Upper lobe of left lung (tissue), 6 donors: ENCODE measurements around the gene PFN1. TPM values are rescaled to one million over a fixed set of nuclear protein-coding genes. Genes with fewer than 3 reads are reported as not detected.

Source experiments
- ATAC-seq, 2 donors: fragments of 200-7000 bp; cut with Tn5 transposase; one replicate each; pipeline ENCODE4 v1.9.1; 2022; ENCODE audit warnings: mild to moderate bottlenecking in 2 of 2, moderate library complexity in 2 of 2; ENCODE audit not compliant: low FRiP score in 2 of 2
- DNase-seq, 2 donors: peaks; one replicate each; pipeline ENCODE4 v3.0.0-alpha.2; 2019 to 2020
- H3K27ac ChIP-seq, 4 donors: fragments of 200-600 bp; sonication (generic); one replicate each; pipeline ENCODE4 v1.5.1; 2016 to 2019
- H3K27me3 ChIP-seq, 4 donors: fragments of 200-600 bp; sonication (generic); one replicate each; pipeline ENCODE4 v1.5.1; 2017 to 2019
- H3K36me3 ChIP-seq, 4 donors: fragments of 200-600 bp; sonication (generic); one replicate each; pipeline ENCODE4 v1.5.1; 2016 to 2019
- H3K4me1 ChIP-seq, 4 donors: fragments of 200-600 bp; sonication (generic); one replicate each; pipeline ENCODE4 v1.5.1; 2018 to 2019
- H3K4me3 ChIP-seq, 4 donors: fragments of 200-600 bp; sonication (generic); one replicate each; pipeline ENCODE4 v1.5.1; 2017 to 2019; ENCODE audit warnings: mild to moderate bottlenecking in 2 of 4, moderate library complexity in 1 of 4
- H3K9me3 ChIP-seq, 4 donors: fragments of 200-600 bp; sonication (generic); one replicate each; pipeline ENCODE4 v1.5.1; 2018 to 2019
- CTCF ChIP-seq, 6 experiments: fragments of 450-650 bp in 4 of 6; fragments of 200-600 bp in 2 of 6; sonication (generic) in 2 of 6; IDR thresholded peaks; one replicate each; pipeline ENCODE4 v1.5.1; 2016 to 2019; ENCODE audit warnings: antibody characterized with exemption in 6 of 6
- EP300 ChIP-seq, 4 donors: sonication (generic); formaldehyde crosslinking; IDR thresholded peaks; one replicate each; pipeline ENCODE4 v1.5.1; 2017; ENCODE audit warnings: antibody characterized with exemption in 4 of 4, control low read depth in 2 of 4
- POLR2A ChIP-seq, 4 donors: fragments of 450-650 bp; IDR thresholded peaks; one replicate each; pipeline ENCODE4 v1.5.1; 2016 to 2017; ENCODE audit warnings: antibody characterized with exemption in 4 of 4, mild to moderate bottlenecking in 2 of 4
- POLR2AphosphoS5 ChIP-seq, 2 donors: sonication (generic); formaldehyde crosslinking; IDR thresholded peaks; one replicate each; pipeline ENCODE4 v1.5.1; 2017; ENCODE audit warnings: antibody characterized with exemption in 2 of 2
- WGBS, 2 donors: methylation state at CpG; one replicate each; pipeline ENCODE4 v1.1.5; 2017 to 2018; 5-methylcytosine and 5-hydroxymethylcytosine counted together
- total RNA-seq, 6 donors: library from RNA; depleted of rRNA in 4 of 6; stranded (reverse); fragments of >200 nt in 4 of 6; gene quantifications; one replicate each; pipeline versions ENCODE4 v1.1.0 to v1.2.1, GENCODE V29; 2016 to 2021
- donor health status: DM: no; HTN: no; CAD: no; lungs with moderate emphysema.
- donor health status: DM: no; HTN: yes; CAD: no; lungs with severe emphysema.

PFN1 gene
- total RNA-seq, 6 donors from 2014 or later, result 403 to 814 (median 641) TPM

GRCh38 chr17:4968486-4969046 is 20.2 kb upstream of the PFN1 start:
- TF ChIP-seq EP300 (IDR thresholded peaks at IDR 0.05), result no peak
- no peak for TF ChIP-seq POLR2AphosphoS5 (IDR thresholded peaks at IDR 0.05)
- no peak for TF ChIP-seq POLR2A (IDR thresholded peaks at IDR 0.05)
- TF ChIP-seq CTCF (IDR thresholded peaks at IDR 0.05), result no peak

DNA sequence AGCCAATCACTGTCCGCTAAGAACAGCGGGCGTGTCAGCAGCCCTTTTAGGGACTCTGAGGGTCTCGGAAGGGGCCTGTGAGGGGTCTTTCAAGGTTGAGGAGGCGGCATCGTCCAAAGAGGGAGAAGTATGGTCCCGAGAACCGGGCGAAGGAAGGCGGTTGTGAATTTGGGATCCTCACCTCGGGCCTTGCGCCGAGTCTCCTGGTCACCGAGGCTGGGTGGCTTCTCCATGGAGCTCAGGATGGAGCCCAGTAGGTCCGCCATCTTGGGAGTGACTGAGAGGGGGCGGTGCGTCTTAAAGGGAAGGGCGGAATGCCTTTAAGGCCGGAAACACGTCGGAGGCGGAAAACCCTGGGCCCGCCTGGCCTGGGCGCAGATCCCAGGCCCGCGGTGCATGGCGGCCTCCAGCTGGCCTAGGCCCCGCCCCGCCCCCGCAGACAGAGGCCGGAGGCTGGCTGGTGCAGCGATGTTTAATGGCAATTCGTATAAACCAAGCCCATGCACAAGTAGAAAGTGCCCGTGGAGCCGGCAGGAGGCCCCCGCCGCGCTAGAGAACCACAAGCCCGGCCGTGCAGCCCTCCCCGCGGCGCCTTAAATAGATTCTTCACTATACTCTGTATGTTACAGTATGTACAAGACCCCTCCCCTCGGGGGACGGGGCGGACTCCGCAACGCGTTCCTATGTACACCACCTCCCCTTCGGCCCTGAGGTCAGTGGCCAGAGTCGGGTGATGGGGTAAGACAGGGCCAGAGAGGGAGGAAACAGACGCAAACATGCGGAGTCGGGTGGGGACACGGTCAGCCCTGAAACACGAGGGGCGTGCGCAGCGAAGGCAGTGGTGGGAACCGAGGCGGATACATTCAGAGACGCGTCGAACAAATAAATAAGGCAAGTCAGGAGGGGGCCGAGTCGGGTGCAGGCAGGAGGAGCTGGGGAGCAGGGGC is 19.5 kb upstream of the PFN1 start, which contains the start of gene SPAG7:
TSS of gene SPAG7 (minus strand) at position 279 of the 947 bp plus-strand sequence. CDS start at position 266, 13 bp downstream.
- H3K27ac ChIP-seq, result peak within 1 kb of the TSS; percentile 90 to 95 (median 94)
- H3K27me3 ChIP-seq, result no peaks in the 10 kb centered on the region
- H3K9me3 ChIP-seq, result no peaks in the 10 kb centered on the region
- DNase-seq (peak; percentile 96 to 97), ATAC-seq (peak; percentile 91 to 95)
- H3K4me3 ChIP-seq, result peak within 1 kb of the TSS; percentile 60 to 85 (median 74)
- peaks cover 9 to 42% (median 27%) of the 10 kb centered on the region in 4 donors for H3K36me3 ChIP-seq
- TF ChIP-seq CTCF (IDR thresholded peaks at IDR 0.05) (peak in 3 of 6 experiments; percentile 10 to 15 (median 12)), POLR2AphosphoS5 (IDR thresholded peaks at IDR 0.05) (peak; percentile 89 to 93), EP300 (IDR thresholded peaks at IDR 0.05) (no peak), POLR2A (IDR thresholded peaks at IDR 0.05) (peak in 2 of 4 donors; percentile 56 to 88)
- peaks cover 26 to 34% (median 29%) of the 10 kb centered on the region in 4 donors for H3K4me1 ChIP-seq
- 0 to 1% methylated on average over 33 to 62 of the region's 66 CpGs for WGBS, 2 donors

More at GRCh38 chr17:4968486-4969046, 20.2 kb upstream of the PFN1 start:
- H3K27ac ChIP-seq, result peak overlapping the region; percentile 90 to 95 (median 94)
- DNase-seq (no peak), ATAC-seq (no peak)
- peak overlapping the region; percentile 43 to 85 (median 74) for H3K4me3 ChIP-seq
- peaks cover 9 to 49% (median 34%) of the 10 kb centered on the region in 4 donors for H3K36me3 ChIP-seq
- H3K27me3 ChIP-seq, result no peaks in the 10 kb centered on the region
- 45 to 48% methylated on average over 23 of the region's 23 CpGs for WGBS, 2 donors
- peaks cover 26 to 38% (median 33%) of the 10 kb centered on the region in 4 donors for H3K4me1 ChIP-seq
- no peaks in the 10 kb centered on the region for H3K9me3 ChIP-seq

DNA sequence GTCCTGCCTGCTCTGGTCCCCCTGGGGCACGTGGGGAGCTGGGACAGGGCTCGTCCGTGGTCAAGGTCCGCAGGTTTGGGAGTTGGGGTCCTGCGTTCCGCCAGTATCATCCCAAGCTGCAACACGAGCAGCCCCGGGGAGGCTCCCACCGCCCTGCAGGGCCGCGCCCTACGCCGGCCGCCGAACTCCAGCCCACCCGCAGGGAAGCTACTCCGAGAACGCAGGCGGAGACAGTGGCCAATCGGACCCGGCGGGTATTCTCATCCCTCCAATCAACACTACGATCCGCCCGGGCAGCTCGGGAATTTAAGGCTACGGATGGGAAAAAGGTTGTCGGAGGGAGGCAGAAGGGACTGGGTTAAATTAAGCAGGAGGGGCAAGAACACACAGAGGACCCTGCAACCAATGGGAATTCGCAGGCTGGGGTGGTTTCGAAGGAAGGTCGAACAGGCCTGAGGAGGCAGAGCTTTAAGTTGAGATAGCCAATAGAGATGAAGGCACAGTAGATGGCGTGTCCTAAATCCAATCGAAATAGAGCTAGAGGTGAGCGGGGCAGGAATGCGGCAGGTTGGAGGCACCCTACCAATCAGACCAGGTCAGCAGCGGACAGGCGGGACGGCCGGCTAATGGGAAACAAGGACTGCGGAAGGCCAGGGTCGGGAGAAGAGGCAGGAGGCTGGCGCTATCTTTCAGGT is 18.7 kb upstream of the PFN1 start:
- WGBS, 2 donors, result 0% methylated on average over 16 to 28 of the region's 42 CpGs
- Histone ChIP-seq H3K27ac (peak overlapping the region; percentile 90 to 95 (median 94)), H3K9me3 (no peaks in the 10 kb centered on the region), H3K36me3 (peaks cover 4 to 34% (median 19%) of the 10 kb centered on the region in 4 donors), H3K4me3 (peak overlapping the region; percentile 51 to 85 (median 74)), H3K4me1 (peaks cover 26 to 34% (median 29%) of the 10 kb centered on the region in 4 donors), H3K27me3 (no peaks in the 10 kb centered on the region)
- TF ChIP-seq CTCF (IDR thresholded peaks at IDR 0.05) (peak in 1 of 6 experiments; percentile 13), EP300 (IDR thresholded peaks at IDR 0.05) (no peak), POLR2AphosphoS5 (IDR thresholded peaks at IDR 0.05) (peak; percentile 3 to 43), POLR2A (IDR thresholded peaks at IDR 0.05) (peak in 2 of 4 donors; percentile 22 to 33)
- DNase-seq (peak; percentile 94 to 99), ATAC-seq (peak; percentile 93 to 97)

DNA sequence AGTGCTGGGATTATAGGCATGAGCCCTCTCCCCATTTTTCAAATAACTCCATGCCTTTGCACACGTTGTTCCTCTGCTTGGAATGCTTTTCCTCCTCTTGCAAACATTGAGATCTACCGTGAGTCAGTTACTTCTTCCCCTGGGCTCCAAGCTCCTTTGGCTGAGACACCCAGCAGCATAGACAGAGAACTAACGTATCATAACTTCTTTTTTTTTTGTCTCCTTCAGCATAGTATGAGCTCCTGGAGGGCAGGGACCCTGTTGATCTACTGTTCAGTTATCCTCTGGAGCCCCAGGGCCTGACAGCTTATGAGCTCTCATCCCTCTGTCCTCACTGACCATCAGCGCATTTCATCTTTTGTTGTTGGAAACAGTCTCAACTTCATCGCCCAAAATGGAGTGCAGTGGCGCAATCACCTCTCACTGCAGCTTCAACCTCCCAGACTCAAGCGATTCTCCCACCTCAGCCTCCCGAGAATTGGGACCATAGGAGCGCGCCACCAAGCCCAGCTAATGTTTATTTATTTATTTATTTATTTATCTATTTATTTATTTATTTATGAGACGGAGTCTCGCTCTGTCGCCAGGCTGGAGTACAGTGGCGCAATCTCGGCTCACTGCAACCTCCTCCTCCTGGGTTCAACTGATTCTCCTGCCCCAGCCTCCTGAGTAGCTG is 17.1 kb upstream of the PFN1 start:
- H3K27ac ChIP-seq, result peak overlapping the region; percentile 90 to 95 (median 94)
- H3K27me3 ChIP-seq, result no peaks in the 10 kb centered on the region
- 93 to 95% methylated on average over 15 of the region's 15 CpGs for WGBS, 2 donors
- ATAC-seq (no peak), DNase-seq (no peak)
- H3K9me3 ChIP-seq, result no peaks in the 10 kb centered on the region
- TF ChIP-seq EP300 (IDR thresholded peaks at IDR 0.05) (no peak), POLR2A (IDR thresholded peaks at IDR 0.05) (no peak), POLR2AphosphoS5 (IDR thresholded peaks at IDR 0.05) (no peak)
- peaks cover 4 to 29% (median 21%) of the 10 kb centered on the region in 4 donors for H3K36me3 ChIP-seq
- peaks cover 26 to 34% (median 29%) of the 10 kb centered on the region in 4 donors for H3K4me1 ChIP-seq
- H3K4me3 ChIP-seq, result peak overlapping the region in 1 of 4 donors; percentile 85
